ENCODE results near the gene SOS2. TPM values are rescaled to one million over a fixed set of nuclear protein-coding genes. Genes with fewer than 3 reads are reported as not detected.
A peak's percentile ranks its signal among the peaks of the same experiment; 100 is the strongest.

SOS2 gene
- total and polyA plus RNA-seq, 2 of the 8 experiments (the other 6 are each of a cell fraction or from before 2014, with no cell fraction given), result 2.8 to 12.7 TPM

DNA sequence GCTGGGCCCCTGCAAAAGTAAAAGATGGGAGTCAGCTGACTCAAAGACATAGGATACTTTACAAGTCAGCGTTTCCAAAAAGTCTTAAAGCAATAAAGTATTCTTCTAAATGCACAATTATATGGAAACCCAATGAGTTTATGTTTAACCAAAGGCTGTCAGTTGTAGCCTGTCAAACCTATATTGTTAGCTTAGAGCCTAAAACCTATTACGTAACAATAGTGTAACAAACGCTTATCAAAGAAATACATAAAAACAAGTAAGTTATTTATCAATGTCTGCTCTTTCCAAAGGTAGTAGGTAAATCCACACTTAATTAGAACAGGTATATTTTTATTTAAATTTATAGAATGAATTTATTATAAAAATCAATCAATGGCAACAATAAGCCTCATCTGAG lies 15.9 kb upstream of the SOS2 start:
- H3K14ac ChIP-seq (ENCODE audit: insufficient read length), result no peak overlapping the region
- H3K9me3 ChIP-seq (ENCODE audit: insufficient read depth in 2 of 2, low read depth in 1 of 2, low read length in 1 of 2), result no peaks in the 10 kb centered on the region

More for the DNA sequence above, 15.9 kb upstream of the SOS2 start:
- Histone ChIP-seq H2BK120ac (replicated peaks; ENCODE audit: low read depth, low read length) (no peak overlapping the region), H3K36me3 (ENCODE audit: control insufficient read depth in 2 of 4, insufficient read depth in 4 of 4, low read length in 3 of 4) (peaks cover 0 to 11% (median 1%) of the 10 kb centered on the region in 4 experiments; a peak in 3 of 8 replicates), H2BK20ac (ENCODE audit: low read length) (no peak overlapping the region), H3K4me3 (ENCODE audit: extremely low read depth in 1 of 4, insufficient read depth in 2 of 4, low read depth in 3 of 4, low read length in 4 of 4) (no peak overlapping the region), H3K23ac (ENCODE audit: insufficient read length) (no peak overlapping the region), H3K9ac (replicated peaks in 1 of 4; ENCODE audit: extremely low read depth in 1 of 4, low read depth in 3 of 4, low read length in 3 of 4) (no peak overlapping the region), H3K79me1 (ENCODE audit: low read depth, low read length) (no peaks in the 10 kb centered on the region; the same call in 1 of the 2 replicates), H2AFZ (ENCODE audit: low read length) (no peak overlapping the region), H4K5ac (ENCODE audit: insufficient read length, low read depth, low read length) (no peak overlapping the region), H4K8ac (ENCODE audit: extremely low read depth, insufficient read depth, low read length) (no peak overlapping the region), H3K27ac (ENCODE audit: low read depth, low read length) (no peak overlapping the region), H3K27me3 (replicated peaks in 1 of 4; ENCODE audit: control insufficient read depth in 3 of 4, extremely low read depth in 1 of 4, insufficient read depth in 3 of 4, low read length in 3 of 4) (no peaks in the 10 kb centered on the region), H4K91ac (replicated peaks; ENCODE audit: insufficient read length, low read length) (no peak overlapping the region), H2BK12ac (ENCODE audit: low read depth, low read length) (no peak overlapping the region), H3K23me2 (ENCODE audit: low read depth, low read length) (no peaks in the 10 kb centered on the region), H3K4ac (replicated peaks; ENCODE audit: insufficient read length, low read depth, low read length) (no peak overlapping the region), H2BK15ac (ENCODE audit: low read length) (no peak overlapping the region), H3K56ac (replicated peaks; ENCODE audit: insufficient read length, low read depth, low read length) (no peak overlapping the region), H2BK5ac (ENCODE audit: low read depth, low read length) (no peak overlapping the region), H3K4me2 (ENCODE audit: insufficient read depth in 1 of 2, low read depth in 2 of 2, low read length in 2 of 2) (no peak overlapping the region), H3K4me1 (replicated peaks in 1 of 4; ENCODE audit: control insufficient read depth in 3 of 4, insufficient read depth in 4 of 4, low read length in 3 of 4) (no peaks in the 10 kb centered on the region), H4K20me1 (replicated peaks in 1 of 2; ENCODE audit: control insufficient read depth in 1 of 2, insufficient read depth in 2 of 2, low read length in 2 of 2) (no peaks in the 10 kb centered on the region), H2AK5ac (ENCODE audit: low read depth, low read length) (no peak overlapping the region), H3K79me2 (ENCODE audit: control insufficient read depth in 1 of 2, insufficient read depth in 2 of 2, low read length in 2 of 2) (no peaks in the 10 kb centered on the region), H3K18ac (ENCODE audit: extremely low read depth, low read length) (no peak overlapping the region)
- 74% methylated on average over 3 of the region's 3 CpGs; no CpG with 5 or more reads in 1 of the 2 experiments for WGBS, 2 experiments (ENCODE audit: extremely low coverage in 1 of 2, insufficient coverage in 1 of 2, insufficient read length in 1 of 2, insufficient replicate concordance in 2 of 2, low coverage in 1 of 2, low lambda C conversion rate in 2 of 2, missing lambda C conversion rate in 1 of 2)
- DNase-seq (ENCODE audit: low read depth in 1 of 2, low spot score in 2 of 2) (no peak), FAIRE-seq (no peak)
- no peak for TF ChIP-seq YY1 (IDR thresholded peaks at IDR 0.05; ENCODE audit: low read depth, low read length)
- peak; percentile 46; the same call in 1 of the 2 replicates for TF ChIP-seq CEBPB (IDR thresholded peaks at IDR 0.05; ENCODE audit: low read depth, low read length)
- TF ChIP-seq SIN3A (conservative IDR thresholded peaks at IDR 0.05 in 1 of 2, IDR thresholded peaks at IDR 0.05 in 1 of 2; ENCODE audit: low read depth in 1 of 2, low read length in 2 of 2), result no peak
- CTCF ChIA-PET (ENCODE audit: partially characterized antibody), result no interaction called here
- POLR2A ChIA-PET (ENCODE audit: partially characterized antibody), result interaction anchor here (0.8 kb wide), 1 partner anchor 16 kb away, joined by 3 read pairs; the partner anchor contains the start of gene SOS2

All from H1 (cell line).